GM18511 (cell line): Measurements from ENCODE around the gene SCP2.

ENCODE experiments used
- ATAC-seq: cut with Tn5 transposase; IDR thresholded peaks from one replicate; pipeline ENCODE4 v1.9.1; 2021; ENCODE audit warnings: mild to moderate bottlenecking, moderate library complexity; ENCODE audit not compliant: unreplicated experiment

The SCP2 gene

GRCh38 chr1:53066488-53066887, 139.4 kb downstream of the SCP2 start:
- no peak for ATAC-seq

DNA sequence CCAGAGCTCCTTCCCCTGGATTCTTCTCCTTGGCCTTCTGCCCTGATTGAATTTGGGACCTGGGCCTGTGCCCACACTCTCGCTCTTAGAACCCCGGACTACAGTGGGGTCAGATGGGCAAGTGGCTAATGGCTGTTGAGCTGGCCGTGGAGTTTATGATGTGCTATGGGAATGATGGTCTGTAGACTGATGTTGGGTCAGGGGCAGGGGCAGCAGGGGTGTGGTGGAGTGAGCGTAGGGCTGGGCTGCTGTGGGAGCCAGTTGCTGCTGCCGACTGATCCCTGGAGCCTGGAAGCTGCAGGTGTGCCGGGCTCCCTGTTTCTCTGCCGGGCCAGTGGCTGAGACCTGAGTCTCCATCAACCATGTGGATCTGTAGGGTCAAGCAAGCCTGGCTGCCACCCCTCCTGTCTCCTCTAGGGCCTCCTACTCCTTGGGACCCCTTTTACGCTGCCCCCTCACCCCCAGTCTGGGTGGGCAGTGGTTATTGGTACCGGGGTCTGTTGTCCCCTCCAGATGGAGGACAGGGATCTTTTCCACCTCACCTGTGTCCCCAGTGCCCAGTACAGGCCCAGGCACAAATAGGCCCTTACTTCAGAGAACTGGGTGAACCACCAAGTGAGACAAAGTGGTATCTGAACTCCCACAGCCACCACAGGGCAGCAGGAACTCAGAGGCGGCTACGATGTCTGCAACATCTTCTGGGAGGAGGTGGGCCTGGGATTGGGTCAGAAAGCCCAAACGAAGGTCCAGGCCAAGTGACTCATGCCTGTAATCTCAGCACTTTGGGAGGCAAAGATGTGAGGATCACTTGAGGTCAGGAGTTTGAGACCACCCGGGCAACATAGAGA, 140.0 kb downstream of the SCP2 start:
- no peak for ATAC-seq

- no peak for ATAC-seq
These were observed 140.8 kb downstream of the SCP2 start for GRCh38 chr1:53067886-53068285.

GRCh38 chr1:53068314-53069099, 141.4 kb downstream of the SCP2 start:
- ATAC-seq, result no peak

- no peak for ATAC-seq
These were observed 142.2 kb downstream of the SCP2 start for GRCh38 chr1:53069265-53069662.

- ATAC-seq, result no peak
These were observed 142.7 kb downstream of the SCP2 start for GRCh38 chr1:53069663-53070327.

GRCh38 chr1:53070621-53071020, 143.5 kb downstream of the SCP2 start:
- no peak for ATAC-seq

DNA sequence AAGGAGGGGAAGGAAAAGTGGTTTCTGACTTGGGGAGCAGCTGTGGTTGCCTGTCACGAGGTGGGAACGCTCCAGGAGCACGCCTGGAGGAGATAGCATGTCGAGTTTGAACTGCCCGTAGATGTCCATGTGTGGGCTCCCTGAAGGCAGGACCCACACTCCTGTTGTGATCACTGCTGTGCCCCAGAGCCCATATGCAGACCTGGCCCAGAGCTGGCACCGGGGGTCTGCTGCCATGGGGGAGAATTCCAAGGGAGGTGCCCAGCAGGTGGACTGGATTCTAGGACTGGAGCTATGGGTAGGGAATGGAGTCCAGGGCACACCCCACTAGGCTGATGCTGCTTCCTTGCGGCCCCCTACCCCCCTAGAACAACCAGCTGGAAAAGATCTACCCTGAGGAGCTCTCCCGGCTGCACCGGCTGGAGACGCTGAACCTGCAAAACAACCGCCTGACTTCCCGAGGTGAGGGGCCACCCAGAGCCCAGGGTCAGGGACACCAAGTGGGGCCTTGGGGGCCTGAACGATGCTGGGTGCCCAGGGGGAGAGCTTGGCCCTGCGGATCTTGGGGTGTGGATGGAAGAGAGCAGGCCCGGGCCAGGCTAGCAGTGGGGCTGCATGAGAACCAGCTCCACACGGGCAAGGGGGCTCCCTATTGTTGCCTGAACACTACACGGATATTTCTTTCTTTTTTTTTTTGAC, 144.2 kb downstream of the SCP2 start:
- ATAC-seq, result no peak

DNA sequence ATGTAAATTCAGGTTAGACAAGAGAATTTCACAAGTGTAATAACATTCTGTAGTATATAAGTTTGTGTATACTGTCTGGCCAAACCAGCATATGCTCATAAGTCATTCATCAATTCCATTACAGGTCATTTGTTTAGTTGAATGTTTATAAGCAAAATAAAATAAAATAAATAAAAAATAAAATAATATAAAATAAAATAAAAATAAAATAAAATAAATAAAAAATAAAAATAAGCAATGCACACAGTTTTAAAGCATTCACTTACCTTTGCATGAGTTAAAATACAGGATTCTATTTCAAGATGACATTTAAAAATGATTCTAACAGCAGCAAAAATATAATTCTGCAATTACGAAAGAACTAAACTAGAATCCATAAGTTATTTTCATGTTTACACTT, 144.8 kb downstream of the SCP2 start:
- ATAC-seq, result no peak

DNA sequence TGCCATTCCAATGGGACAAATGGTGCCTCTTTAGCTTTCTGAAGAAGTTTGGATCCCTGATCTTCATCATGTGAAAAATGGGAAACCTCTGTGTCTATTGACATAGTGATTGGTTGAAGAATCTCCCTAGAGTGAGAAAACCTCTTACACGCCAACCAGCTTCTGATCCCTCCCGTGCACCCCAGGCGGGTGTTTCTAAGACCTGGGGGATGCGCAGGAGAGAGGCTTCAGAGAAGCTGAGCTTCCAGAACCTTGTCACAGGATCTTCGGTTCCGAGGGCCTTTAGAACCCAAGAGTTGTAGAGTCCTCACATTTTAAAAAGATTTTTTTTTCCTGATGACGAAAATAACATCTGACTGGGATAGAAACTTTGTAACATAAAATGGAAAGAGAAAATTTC, 146.2 kb downstream of the SCP2 start:
- no peak for ATAC-seq

- no peak for ATAC-seq
These were observed 146.8 kb downstream of the SCP2 start for GRCh38 chr1:53073868-53074311.

DNA sequence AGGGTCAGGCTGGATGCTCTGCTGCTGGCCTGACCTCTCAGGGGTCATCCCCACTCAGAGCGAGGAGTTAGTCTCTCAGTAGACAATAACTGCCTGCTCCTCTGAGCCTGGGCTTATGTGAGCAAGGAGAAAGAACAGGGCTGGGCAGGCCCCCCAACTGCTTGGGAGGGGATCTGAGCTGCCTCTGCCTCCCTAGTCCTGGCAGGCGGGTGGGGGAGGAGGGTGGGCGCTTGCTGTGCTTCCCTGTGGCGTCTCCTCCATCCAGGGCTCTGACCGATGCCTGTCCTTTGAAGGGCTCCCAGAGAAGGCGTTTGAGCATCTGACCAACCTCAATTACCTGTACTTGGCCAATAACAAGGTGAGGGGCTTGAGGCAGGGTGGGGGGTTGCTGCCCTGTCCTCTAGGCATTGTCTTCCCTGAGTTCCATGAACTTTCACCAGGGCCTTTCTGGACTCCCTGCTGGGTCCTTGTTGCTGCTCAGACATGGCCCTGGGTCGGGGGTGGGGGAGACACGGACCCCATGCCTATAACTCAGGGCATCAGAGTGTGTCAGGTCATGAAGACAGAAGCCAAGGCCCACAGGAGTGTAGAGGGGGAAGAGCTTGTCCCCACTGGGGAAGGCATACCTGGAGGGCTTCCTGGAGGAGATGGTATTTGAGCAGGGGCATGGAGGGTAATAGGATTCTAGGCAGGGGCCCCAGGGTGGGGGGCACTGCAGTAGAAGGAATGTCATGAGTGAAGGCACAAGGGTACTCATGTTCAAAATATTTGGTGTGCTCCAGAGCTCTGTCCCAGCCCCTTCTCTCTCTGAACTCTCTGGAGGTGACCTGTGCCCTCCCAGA, 147.5 kb downstream of the SCP2 start:
- ATAC-seq, result no peak

- no peak for ATAC-seq
These were observed 148.1 kb downstream of the SCP2 start for GRCh38 chr1:53075206-53075605.

- ATAC-seq, result no peak
These were observed 148.7 kb downstream of the SCP2 start for GRCh38 chr1:53075761-53076163.

DNA sequence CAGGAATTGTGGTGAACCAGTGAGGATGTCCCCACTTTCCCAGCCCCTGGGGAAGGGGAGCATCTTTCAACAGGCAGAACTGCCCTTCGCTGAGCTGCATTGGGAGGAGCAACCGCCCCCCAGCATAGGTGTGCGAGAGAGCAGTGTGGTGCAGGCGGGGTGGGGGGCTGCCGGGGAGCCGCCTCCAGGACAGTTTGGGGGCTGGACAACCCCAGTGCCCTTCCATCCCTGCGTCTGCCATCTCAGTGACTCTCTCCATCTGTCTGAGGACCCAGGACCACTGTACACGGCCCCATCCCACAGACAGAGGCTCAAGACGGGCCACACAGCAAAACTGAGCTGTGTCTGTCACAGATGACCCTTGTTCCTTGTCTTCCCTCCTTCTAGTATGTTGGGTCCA, 149.1 kb downstream of the SCP2 start:
- no peak for ATAC-seq

DNA sequence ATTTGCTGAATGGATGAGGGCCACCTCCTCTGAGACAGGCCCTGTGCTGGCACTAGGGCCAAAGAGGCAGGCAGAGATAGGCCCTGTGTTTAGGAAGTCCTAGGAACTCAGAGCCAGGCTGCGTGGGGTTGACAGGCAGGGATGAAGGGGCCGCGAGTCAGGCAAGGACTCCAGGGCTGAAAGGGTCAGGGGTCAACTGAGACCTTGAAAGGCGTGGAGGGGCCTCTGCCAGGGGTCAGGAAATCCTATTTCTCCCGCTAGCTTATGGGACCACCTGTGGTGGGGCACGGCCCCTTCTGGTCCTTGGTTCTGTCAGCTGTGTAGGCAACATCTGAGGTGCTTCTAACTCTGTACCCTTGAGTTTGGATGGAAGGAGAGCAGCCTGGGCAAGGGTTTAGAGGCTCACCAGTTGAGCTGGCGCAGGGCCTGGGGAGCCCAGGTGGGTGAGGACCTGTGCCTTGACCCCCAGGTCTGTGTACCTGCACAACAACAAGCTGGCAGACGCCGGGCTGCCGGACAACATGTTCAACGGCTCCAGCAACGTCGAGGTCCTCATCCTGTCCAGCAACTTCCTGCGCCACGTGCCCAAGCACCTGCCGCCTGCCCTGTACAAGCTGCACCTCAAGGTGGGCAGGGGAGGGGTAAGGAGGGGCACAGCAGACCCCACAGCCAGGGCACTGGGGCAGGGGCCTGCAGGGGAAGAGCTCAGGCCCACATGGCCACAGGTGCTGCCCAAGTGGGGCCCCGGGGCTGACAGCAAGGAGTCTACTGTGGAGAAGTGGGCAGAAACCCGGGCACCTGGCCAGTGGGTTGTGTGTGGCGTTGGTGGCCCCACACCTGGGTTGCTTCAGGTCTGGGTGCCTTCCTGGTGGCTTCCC, 149.9 kb downstream of the SCP2 start:
- ATAC-seq, result no peak

GRCh38 chr1:53077599-53077965, 150.5 kb downstream of the SCP2 start:
- no peak for ATAC-seq

DNA sequence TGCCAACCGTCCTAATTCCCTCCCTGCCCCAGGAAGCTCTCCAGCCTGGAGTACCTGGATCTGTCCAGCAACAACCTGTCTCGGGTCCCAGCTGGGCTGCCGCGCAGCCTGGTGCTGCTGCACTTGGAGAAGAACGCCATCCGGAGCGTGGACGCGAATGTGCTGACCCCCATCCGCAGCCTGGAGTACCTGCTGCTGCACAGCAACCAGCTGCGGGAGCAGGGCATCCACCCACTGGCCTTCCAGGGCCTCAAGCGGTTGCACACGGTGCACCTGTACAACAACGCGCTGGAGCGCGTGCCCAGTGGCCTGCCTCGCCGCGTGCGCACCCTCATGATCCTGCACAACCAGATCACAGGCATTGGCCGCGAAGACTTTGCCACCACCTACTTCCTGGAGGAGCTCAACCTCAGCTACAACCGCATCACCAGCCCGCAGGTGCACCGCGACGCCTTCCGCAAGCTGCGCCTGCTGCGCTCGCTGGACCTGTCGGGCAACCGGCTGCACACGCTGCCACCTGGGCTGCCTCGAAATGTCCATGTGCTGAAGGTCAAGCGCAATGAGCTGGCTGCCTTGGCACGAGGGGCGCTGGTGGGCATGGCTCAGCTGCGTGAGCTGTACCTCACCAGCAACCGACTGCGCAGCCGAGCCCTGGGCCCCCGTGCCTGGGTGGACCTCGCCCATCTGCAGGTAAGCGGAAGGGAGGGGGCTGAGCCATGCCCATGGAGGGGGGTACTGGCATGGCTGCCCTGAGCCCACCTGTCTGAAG, 151.4 kb downstream of the SCP2 start:
- no peak for ATAC-seq
